CD4-positive, alpha-beta T cell treated with Interleukin-15 for 1 hour (primary cell): ENCODE data around the gene PDE7B.
"Not testable (repeated sequence)": the region's sequence is repeated elsewhere in the genome, so short reads cannot be mapped to it uniquely, and the experiment has no call there.

Source experiments
- DNase-seq: peaks from one replicate; pipeline ENCODE4 v3.0.0-alpha.2; 2020

PDE7B gene

DNA sequence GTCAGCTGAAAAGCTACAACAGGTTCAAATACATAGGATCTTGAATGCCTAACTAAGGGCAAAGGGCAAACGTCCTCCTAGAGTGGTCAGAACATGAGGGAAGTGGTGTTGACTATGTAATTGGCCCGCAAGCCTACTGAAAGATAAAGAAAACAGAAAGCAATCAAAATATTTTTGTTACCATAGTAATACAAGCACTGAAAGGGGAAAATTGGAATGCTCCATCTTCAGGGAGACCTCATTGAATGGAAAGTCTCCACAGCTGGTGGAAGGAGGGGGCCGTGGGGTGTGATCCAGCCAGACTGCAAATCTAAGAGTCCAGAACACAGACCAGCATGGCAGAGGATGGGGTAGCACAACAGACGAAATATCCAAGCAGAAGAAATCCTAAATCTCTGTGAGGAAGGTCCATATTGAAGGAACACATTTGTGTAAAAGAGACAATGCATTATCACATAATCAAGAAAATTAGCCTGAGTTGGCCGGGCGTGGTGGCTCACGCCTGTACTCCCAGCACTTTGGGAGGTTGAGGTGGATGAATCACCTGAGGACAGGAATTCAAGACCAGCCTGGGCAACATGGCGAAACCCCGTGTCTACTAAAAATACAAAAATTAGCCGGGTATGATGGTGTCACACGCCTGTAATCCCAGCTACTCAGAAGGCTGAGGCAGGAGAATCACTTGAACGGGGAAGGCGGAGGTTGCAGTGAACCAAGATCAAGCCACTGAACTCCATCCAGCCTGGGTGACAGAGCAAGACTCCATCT lies 359.1 kb downstream of the PDE7B start:
- DNase-seq = no peak

DNA sequence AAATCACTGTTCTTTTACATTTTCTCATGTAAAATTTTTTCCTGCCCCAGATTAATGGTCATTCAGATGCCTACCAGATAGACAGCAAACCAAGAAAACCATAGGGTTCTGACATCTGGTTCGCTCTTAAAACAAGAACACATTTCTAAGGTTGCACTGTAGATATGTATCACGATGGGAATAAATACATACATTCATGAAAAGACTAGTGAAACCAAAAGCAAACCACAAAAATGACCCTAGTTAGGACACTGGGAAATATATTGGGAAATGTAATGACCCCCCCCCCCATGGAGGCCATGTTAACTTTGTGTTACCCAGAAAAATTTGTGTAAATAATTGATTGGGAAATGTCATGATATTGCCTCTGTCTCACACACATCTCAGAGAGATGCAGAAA lies 361.1 kb downstream of the PDE7B start:
- no peak for DNase-seq

DNA sequence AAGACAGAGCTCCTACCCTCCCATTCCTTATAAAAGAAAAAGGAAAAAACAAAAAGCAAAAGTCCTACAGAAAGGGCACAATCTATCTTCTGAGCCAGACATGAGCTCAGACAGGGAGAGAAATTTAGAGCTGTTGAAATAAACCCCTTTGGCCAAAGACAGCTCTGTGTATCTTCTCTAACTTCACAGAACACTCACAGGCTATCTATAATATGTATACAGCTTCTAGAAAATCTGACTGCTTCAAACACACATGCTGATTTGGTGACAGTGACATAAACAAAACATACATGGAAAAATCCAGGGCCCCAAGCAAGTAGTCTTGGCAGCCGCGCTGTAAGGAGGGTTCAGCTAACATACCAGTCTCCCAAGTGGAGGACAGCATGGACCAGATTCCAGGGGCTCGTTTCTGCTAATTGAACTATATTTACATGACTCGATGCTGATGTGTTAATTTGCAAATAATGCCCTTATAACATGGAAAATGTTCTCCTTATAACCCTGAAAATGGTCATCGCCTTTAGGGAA lies 361.6 kb downstream of the PDE7B start:
- DNase-seq = no peak

DNA sequence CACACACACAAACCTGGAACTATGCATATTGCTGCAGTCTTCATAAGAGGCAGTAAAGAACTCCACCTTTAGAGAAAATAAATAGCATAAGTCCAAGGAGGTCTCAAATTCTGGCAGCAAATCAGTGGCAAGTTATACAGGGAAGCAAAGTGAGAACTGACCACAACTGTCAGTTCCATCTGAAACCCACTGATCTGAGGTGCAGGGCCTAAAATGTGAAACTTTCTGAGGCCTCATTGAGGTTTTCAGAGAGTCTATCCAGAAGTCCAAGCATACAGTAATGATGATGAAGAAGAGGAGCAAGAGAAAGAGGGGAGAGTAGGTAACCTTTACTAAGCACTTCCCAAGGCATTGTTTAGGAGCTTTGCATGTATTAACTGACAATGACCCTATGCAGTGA lies 362.4 kb downstream of the PDE7B start:
- no peak for DNase-seq

DNA sequence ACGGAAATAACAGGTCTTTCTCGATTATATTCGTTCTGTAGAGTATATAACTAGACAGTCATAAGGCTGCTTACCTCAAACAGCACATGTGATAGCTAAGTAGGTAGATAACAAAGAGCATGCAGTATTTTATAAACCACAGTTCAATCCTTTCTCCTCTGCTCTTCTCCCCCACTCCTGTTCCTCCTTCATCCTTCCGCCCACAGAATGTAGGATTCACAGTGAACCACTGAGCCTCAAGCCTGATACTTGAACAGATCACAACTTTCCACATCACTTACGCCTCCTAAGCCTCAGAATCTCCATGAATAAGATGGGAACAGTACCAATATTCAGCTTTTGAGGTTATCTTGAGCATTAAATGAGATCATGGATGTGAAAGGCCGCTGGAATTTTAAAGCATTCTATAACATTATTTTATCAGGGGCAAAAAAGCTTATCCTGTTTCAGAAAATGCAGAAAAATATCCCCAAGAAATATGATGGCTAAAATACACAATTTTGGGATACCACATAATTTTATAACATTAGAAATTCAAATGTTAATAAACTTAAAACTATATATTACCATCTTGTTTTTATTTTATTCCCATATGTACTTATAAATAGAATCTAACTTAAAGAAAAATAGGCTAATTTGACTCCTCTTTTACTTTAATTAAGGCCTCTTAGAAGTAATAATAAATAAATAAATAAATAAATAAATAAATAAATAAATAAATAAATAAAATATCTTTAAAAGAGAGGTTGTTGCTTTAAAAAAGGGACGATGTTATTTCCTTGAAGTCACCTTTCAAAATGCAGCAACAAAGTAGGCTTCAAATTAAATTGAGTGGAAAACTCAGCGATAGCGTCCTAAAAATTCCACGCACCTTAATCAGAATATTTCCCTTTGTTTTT lies 365.3 kb downstream of the PDE7B start:
- no peak for DNase-seq

DNA sequence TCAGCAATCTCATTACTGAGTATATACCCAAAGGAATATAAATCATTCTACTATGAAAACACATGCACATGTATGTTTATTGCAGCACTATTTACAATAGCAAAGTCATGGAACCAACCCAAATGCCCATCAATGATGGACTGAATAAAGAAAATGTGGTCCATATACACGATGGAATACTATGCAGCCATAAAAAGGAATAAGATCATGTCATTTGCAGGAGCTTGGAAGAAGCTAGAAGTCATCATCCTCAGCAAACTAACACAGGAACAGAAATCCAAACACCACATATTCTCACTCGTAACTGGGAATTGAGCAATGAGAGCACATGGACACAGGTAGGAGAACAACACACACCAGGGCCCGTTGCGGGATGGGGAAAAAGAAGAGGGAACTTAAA lies 373.5 kb downstream of the PDE7B start:
- DNase-seq = not testable (repeated sequence)

DNA sequence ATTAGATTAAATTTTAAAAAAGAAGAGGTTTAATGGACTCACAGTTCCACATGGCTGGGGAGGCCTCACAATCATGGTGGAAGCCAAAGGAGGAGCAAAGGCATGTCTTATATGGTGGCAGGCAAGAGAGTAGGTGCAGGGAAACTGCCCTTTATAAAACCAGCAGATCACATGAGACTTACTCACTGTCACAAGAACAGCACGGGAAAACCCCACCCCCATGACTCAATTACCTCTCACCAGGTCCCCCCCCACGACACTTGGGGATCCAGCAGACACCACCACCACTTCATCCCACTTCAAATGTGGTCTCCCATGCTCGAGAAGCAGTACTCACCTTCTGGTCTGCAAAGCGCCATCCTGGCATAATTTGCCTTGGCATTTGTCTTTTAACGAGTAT lies 374.0 kb downstream of the PDE7B start:
- DNase-seq = no peak

DNA sequence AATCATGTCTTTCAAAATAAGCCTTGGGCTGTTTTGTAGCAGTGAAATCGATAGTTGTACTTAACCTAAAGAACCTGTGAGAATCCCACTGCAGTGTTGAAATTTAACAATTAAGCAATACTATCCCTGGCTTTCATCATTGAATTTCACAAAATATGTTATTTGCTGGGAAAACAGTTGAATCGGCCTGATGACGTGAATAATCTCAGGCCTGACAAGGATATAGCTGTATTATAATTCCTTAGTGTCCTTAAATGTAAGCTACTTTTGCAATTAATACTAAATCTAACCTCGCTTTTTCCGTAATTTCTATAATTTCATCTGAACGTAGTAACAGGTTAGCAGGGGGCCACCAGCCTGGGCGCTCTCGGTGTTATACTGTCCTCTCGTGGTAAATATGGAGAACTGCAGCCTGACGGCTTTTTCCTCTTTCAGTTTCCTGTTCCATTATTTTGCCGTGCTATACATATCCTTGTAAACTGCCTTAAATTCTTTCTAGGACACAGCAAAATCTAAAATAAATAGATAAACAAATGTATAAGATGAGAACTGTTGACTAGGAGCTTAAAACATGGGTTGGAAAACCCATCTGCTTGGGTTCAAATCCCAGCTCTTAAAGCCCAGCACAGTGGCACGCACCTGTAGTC lies 374.6 kb downstream of the PDE7B start:
- peak; percentile 44 for DNase-seq

DNA sequence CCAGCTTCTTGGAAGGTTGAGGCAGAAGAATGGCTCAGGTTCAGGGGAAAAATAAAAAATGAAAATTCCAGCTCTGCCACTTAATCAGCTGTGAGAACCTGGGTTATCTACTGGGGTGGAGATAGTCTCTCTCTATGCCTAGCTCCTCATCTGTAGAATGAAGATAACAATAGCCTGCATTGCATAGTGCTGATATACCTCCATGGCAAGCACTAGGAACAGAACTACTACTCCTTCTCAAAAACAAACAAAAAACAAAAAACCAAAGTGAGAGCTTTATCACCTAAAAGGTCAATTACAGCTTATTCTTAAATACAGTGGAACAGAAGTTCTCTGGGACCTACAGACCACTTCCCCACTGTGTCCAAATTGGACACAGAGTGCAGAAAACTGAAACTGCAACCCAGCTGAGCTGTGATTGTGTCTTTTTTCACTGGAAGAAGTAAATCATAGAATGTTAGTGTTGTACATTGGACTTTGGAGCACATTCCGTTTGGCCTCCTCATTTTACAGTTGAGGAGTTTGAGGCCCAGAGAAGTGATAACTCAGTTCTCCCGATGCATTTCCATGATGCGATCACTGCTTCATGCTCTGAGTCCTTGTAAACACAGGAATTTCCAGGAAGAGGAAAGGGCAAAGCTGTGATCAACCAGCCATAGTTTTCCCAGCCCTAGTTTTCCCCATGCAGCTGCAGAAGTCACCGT lies 375.3 kb downstream of the PDE7B start:
- DNase-seq = no peak

DNA sequence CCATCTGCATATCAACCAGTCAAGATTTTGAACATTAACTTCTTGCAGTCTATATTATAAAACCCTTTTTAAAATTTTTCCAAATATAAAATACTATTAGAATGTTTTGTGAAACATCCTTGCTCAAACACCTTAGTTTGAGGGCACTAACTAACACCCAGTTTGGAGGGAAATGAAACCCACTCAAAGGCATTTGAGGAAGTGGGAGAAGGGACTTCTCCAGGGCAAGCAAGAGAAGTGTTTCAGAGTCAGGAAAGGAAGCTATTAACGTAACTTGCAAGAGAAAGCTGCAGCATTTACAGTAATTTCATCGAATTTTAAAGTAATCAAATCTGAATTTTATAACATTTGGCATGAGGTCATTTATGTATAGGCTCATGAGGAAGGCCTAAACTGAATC lies 377.3 kb downstream of the PDE7B start:
- no peak for DNase-seq

DNA sequence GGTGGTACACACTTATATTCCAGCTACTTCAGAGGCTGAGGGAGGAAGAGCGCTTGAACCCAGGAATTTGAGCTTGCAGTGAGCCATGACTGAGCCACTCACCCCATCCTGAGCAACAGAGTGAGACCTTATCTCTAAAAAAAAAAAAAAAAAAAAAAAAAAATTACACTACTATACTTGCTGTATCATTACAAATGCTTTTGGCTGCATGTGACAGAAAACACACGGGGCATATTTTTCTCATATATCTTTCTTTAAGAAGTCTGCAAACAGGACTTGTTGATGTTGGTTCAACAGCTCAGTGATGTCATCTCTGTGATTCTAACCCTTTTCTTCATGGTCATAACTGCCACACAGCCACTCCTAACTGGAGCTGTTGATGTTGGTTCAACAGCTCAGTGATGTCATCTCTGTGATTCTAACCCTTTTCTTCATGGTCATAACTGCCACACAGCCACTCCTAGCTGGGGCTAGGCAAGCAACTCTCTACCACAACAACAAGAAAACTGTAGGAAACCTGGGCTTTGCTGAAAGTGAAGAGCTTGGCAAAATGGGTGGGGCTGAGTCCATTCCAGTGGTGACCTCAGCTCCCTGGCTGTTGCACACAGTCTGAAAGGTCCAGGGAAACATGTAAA lies 378.8 kb downstream of the PDE7B start:
- no peak for DNase-seq

DNA sequence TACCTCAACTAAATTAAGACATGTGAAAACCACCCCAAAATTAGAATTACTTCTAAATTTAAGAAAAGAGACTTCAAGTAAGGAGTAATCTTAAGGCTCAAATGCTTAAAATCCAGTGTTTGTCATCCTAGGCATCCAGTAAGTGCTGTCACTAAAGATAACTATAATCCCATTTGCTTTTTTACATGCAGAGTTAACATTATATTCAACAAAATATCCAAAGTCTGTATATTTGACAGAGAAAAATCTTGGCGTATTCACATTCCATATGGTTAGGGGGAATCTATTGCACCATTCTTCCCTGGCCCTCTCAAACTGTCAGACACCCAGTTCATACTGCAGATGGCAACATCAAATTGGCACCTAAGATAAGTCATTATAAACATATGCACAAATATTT lies 381.2 kb downstream of the PDE7B start:
- DNase-seq = no peak

DNA sequence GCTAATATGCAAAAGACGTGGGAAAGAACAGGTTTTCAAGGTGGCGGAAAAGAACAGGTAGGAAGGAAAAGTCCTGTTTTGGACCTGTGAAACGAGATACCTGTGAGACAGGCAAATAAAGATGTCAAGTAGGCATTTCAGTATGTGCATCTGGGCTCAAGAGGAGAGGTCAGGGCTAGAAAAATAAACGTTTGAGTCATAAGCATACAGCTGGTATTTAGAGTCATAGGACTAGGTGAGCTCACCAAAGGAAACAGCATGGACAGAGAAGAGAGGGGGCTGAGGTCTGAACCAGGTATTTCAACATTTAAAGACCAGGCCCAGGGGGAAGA lies 383.7 kb downstream of the PDE7B start:
- no peak for DNase-seq

DNA sequence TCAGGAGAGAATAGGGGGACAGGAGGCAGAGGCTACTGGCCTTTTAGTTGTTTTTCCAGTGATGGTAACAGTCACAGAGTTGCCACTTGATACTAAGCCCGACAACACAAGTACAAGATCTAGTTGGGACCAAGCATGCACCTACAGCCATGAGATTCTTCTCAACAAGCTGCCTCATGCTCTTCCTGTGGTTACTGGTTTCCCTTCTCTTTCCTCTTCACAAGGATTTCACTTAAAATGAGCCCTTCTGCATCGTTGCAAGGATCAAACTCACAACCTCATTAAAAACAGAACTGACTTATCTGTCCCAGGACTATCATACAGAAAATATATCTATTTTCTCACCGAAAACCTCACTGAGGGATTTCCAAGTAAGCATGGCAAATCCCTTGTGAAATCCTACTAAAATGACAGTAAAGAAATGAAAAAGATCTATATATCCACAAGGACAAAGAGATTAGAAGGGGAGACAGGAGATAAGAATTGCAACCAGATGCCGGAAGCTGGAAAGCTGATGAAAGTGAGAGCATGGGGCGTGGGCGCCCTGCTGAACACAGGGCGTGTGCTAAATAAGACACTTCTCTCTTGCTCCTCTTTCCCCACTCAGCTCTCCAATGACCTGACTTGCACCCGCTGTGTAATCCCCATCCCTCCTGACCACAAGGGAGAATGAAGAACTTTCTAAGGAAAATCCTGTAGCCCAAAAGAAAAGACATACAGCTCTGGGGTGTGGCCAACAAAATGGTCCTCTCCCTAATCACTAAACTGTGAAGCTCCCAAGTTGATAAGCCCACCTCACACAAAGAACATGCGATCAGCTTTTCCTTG lies 385.2 kb downstream of the PDE7B start:
- no peak for DNase-seq

DNA sequence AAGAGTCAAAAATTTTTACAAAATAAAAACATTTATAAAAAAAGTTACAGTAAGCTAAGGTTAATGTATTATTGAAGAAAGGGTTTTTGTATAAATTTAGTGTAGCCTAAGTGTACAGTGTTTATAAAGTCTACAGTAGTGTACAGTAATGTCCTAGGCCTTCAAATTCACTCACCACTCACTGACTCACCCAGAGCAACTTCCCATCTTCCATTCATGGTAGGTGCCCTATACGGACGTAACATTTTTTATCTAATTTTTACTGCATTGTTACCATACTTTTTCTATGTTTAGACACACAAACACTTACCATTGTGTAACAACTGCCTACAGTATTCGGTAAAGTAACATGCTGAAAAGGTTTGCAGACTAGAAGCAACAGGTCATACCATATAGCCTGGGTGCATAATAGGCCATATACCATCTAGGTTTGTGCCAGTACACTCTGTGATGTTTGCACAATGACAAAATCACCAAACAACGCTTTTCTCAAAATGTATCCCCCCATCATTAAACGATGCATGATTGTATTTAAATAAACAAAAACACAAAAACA lies 392.6 kb downstream of the PDE7B start:
- no peak for DNase-seq
